HG02852 (cell line): ENCODE results near the gene ULK1.

Experiments
- ATAC-seq: cut with Tn5 transposase; IDR thresholded peaks from one replicate; pipeline ENCODE4 v1.9.1; 2021; ENCODE audit warnings: mild to moderate bottlenecking, moderate library complexity; ENCODE audit not compliant: unreplicated experiment

Gene ULK1

DNA sequence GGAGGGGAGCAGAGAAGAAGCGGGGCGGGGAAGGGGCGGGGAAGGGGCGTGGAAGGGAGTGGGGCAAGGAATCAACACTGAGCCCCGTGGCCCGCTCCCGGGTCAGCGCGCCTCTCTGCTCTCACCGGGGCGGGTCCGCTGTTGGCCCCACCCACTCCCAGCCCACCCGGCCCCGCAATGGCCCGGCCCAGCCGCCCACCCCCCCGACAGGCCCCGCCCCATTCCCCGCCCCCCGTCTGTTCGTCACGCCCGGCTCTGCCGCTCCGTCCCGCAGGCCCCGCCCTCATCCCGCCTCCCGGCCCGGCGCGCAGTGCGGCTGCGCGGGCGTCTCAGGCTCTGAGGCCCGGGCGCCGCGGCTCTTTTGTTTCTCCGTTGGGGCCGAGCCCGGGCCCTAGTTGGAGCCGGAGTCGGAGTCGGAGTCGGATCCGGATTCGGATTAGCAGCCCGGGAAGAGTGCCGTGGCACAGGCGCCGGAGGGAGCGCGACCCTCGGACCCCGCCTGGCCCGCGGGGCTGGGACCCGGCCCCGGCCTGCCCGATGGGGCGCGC is at the start of gene ULK1:
ULK1 (plus strand) TSS at position 310 of the 548 bp plus-strand sequence. CDS start 380 bp downstream, outside the sequence.
- peak; percentile 76 for ATAC-seq

DNA sequence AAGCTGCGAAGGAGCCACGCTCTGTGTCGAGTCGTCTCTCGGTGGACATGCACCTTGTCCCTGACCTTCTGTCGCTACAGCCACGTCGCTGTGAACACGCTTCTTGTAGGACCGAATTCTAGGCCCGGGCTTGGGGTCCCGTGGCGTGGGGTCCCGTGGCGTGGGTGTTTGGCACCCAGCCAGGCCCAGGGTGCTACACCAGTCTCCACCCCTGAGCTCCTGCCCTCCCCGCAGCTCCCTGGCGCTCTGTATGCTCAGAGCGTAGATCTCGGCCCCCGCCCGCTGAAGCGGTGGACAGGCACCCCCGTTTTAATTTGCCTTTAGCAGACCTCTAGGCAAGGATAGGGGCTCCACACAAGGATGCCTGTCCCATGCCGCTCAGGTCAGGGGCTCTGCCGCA is 49.8 kb upstream of the ULK1 start:
- no peak for ATAC-seq

DNA sequence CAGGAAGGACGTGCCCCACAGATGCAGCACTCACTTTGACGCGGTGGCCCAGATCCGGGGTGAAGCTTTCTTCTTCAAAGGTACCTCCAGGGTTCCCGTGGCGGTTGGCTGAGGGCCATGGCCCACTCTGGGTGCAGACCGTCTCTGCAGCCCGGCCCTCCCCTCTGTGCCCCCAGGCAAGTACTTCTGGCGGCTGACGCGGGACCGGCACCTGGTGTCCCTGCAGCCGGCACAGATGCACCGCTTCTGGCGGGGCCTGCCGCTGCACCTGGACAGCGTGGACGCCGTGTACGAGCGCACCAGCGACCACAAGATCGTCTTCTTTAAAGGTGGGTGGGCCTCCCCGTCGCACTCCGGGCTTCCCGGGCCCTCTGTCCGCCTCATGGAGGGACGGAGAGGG is 49.3 kb upstream of the ULK1 start:
- no peak for ATAC-seq

DNA sequence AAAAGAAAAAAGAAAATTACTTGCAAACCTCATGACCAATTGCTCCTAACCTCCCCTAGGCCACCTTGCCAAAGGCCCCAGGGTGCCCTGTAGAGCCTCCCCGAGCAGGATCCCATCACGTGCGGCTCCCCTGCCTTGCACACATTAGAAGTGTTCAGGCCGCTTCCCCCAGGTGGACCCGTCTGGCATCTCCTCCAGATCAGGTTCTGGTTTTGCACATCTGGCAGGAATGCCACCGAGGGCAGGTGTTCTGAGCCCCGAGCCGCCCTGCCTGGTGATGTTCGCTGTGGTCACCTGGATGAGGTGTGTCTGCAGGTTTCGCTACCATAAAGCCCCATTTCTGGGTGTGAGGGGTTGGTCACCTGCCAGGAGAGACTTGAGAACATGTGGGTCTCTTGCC is 47.0 kb upstream of the ULK1 start:
- ATAC-seq, result no peak

DNA sequence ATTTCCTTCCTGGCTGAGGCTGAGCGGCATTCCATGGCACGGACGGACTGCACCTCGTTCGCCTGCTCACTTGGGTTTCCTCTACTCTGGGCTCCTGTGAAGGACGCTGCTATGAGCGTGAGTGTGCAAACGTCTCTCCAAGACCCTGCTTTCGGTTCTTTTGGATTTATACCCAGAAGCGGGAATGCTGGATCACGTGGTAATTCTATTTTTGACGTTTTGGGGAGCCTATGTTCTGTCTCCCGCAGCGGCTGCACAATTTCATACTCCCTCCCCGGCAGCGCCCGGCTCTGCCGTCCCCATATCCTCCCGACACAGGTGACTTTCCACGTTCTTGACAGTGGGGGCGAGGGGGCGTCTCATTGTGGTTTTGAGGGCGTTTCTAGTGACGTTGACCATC is 45.7 kb upstream of the ULK1 start:
- no peak for ATAC-seq

DNA sequence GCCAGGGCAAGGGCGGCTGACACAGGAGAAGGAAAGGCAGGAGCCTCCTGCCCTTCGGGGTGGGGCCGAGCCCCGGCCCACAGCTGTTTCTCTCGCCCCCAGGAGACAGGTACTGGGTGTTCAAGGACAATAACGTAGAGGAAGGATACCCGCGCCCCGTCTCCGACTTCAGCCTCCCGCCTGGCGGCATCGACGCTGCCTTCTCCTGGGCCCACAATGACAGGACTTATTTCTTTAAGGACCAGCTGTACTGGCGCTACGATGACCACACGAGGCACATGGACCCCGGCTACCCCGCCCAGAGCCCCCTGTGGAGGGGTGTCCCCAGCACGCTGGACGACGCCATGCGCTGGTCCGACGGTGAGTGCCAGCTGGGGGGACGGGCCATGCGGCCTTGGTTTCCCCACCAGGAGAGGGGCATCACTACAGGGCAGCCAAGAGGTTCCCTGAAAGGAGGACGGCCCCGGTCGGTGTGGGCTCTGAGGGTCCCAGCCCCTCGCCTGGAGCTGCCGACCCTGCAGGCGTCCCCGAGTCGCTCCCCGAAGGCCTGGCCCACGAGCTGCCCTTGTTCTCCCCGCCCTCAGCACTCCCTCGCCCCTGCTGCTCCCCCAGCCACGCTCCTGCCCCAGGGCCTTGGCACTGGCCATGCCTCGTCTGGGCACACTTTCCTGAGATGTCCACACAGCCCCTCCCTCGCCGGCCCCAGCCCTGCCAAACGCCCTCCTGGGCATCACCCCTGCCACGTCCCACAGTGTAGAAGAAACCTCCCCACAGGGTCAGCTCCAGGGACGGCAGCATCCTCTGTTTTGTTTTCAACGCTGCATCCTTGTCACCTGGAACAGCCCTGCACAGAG is 44.5 kb upstream of the ULK1 start:
- no peak for ATAC-seq

DNA sequence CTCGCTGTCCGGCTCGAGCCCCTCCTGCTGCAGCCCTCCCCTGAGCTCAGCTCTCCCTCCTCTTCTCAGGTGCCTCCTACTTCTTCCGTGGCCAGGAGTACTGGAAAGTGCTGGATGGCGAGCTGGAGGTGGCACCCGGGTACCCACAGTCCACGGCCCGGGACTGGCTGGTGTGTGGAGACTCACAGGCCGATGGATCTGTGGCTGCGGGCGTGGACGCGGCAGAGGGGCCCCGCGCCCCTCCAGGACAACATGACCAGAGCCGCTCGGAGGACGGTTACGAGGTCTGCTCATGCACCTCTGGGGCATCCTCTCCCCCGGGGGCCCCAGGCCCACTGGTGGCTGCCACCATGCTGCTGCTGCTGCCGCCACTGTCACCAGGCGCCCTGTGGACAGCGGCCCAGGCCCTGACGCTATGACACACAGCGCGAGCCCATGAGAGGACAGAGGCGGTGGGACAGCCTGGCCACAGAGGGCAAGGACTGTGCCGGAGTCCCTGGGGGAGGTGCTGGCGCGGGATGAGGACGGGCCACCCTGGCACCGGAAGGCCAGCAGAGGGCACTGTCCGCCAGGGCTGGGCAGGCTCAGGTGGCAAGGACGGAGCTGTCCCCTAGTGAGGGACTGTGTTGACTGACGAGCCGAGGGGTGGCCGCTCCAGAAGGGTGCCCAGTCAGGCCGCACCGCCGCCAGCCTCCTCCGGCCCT is 43.4 kb upstream of the ULK1 start:
- no peak for ATAC-seq

DNA sequence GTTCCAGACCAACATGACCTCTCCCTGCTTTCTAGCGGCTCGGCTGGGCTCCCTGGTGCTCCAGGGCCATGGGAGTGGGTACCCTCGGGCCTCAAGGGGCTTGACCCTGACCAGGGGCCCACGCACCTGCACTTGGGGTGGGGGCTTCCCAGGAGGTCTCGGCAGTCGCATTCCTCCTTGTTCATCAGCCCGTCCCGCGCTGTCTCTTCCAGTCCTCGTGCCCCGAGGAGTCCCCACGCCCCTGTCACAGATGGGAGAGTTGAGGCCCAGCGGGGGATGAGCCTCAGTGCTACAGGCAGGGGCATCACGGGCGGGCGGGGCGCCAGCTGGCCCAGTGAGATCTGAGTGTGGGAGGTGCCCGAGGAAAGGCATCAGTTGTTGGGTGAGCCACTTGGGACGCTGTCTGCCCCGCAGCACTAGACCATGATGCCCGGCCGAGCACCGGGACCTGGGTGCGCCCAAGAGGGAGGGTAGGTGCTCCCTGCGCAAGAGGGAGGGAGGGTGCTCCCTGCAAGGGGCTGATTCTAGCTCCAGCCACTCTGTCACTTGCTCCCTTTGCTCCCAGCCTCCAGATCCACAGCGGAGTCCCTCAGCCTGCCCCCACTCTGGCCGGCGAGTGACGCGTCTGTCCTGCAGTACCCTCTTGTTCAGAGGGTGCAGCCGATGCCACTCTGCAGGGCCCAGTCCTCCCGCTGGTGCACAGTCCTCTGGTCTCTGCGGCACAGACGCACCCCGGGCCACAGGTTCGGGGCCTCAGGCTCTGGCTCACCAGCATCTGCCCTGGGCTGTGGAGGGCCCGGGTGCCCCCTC is 42.5 kb upstream of the ULK1 start:
- ATAC-seq, result no peak

DNA sequence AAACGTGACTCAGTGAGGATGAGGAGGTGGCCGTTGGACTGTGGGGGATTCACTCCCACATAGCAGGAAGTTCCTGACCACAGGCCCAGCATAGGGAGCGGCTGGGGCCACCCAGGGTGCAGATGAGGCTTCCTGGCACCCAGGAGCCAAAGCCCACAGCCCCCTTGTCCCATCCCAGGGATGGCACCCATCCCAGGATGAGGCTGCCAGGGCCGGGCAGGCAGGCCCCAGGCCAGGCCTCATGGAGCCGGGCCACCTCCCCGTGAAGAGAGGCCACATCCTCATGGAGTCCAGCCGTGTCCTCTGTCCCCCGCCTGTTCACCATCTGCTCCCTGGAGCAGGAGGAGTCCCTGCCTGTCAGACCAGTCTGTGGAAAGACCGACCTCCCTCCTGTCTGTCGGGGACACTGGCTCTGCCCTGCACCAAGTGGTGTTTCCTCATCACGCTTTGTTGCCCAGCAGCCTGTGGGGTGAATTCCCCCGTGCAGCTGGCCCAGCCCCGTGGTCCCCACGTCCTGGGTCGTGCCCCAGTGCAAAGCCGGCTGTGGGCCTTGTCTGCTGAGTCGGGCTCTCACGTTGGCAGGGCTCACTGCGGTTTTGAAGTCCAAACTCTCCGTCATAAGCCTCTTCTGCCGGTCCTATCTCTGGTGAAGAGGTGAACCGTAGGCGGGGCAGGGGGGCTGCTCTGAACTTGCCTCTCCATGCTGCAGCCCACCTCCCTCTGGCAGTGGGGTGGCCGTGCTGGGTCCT is 41.7 kb upstream of the ULK1 start:
- no peak for ATAC-seq

DNA sequence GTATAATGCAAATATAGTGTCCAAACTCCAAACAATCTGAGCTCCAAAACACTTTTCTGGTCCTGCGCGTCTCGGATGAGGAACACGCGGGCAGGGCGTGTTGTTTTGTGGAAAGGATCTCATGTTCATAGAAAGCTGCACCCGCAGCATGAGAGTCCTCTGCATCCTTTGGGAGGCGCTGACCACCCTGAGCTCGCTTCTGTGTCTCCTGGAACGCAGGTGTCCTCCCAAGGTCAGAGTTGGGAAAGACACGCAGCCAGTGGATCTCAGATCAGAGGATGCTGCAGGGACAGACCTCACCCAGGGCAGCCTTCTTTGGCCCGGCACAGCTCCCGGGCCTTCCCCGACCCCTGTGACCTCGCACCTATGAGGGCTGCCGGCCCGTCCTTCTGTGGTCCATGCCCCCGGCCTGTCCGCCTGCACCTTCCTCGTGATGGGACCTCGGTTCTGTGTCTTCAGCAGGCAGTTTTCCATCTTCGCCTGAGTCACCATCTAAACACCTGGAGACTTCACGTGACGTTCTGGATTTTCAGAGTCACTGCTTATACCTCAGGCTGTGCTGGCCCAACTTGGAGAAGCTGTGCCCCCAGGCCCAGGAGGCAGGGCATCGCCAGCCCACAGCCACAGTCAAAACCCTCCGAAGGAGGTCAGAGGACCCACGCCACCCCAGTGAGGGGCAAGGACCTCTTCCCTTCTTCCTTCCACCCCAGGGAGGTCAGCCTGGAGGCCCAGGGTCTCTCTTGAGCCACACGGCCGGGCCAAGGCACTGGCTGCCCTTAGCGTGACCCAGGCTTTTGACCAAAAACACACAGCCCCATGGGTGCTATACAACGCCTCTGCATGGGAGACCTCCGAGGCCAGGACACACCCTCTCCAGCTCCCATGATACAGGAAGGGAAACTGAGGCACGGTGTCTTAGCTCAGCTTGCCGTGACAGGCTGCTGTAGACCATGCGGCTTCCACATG is 40.3 kb upstream of the ULK1 start:
- ATAC-seq, result no peak

DNA sequence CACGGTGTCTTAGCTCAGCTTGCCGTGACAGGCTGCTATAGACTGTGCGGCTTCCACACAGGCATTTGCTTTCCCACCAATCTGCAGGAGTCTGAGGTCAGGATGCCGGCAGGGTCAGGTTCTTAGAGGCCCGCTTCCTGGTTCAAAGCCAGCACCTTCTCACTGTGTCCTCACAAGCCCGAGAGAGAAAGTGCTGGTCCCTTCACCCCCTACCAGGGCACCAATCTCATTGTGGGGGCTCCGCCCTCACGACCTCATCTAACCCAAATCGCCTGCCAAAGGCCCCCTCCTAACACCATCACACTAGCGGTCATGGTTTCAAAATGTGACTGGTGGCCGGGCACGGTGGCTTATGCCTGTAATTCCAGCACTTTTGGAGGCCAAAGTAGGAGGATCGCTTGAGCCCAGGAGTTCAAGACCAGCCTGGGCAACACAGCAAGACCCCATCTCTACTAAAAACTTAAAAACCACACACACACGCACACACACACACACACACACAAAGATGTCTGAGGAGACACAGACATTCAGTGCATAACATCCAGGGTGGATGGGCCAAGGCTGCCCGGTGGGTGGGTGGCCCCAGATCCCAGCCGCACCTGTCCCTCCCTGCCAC is 39.5 kb upstream of the ULK1 start:
- ATAC-seq, result no peak

DNA sequence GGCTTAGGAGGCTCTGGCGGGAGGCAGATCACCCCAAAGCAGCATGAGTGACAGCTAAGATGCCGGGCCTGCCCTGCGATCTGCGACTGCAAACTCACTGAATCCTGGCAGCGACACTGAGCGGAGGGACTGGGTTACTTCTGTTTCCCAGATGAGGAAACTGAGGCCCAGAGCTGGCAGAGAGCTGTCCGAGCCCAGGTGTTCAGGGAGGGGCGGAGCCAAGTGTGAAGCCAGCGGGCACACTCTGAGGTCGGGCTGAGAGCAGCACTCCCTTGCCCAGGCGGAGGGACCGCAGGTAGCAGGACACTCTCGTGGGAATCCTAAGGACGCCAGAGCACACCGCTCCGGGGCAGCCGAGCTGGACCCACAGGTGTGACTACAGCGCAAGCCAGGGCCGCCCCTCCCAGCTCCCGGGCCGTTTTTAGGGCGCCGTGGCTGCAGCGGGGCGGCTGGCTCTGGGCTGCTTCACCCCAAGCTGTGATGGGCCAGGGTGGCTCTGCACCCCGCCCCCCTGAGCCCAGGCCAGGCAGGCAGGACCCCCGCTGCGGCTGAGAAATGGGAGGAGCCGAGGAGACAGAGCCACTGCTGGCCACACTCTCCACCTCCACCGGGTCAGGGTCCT is 38.8 kb upstream of the ULK1 start:
- no peak for ATAC-seq

DNA sequence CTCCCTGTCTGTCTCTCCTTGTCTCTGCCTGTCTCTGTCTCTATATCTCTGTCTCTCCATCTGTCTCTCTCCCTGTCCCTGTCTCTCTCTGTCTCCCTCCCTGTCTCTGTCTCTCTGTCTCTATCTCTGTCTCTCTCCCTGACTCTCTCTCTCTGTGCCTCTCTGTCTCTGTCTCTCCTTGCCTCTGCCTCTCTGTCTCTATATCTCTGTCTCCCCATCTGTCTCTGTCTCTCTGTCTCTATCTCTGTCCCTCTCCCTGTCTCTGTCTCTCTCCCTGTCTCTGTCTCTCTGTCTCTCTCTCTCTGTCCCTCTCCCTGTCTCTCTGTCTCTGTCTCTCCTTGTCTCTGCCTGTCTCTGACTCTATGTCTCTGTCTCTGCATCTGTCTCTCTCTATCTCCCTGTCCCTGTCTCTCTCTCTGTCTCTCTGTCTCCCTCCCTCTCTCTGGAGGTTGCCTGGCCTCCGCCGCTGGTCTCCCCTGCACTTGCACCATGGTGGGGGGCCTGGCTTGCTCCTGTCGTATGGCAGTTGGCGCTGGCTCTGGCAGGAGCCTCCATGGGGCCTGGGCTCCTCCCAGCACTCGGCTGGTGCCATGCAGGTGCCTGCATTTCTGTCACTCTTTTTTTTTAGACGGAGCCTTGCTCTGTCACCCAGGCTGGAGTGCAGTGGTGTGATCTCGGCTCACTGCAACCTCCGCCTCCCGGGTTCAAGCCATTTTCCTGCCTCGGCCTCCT is 37.9 kb upstream of the ULK1 start:
- no peak for ATAC-seq

DNA sequence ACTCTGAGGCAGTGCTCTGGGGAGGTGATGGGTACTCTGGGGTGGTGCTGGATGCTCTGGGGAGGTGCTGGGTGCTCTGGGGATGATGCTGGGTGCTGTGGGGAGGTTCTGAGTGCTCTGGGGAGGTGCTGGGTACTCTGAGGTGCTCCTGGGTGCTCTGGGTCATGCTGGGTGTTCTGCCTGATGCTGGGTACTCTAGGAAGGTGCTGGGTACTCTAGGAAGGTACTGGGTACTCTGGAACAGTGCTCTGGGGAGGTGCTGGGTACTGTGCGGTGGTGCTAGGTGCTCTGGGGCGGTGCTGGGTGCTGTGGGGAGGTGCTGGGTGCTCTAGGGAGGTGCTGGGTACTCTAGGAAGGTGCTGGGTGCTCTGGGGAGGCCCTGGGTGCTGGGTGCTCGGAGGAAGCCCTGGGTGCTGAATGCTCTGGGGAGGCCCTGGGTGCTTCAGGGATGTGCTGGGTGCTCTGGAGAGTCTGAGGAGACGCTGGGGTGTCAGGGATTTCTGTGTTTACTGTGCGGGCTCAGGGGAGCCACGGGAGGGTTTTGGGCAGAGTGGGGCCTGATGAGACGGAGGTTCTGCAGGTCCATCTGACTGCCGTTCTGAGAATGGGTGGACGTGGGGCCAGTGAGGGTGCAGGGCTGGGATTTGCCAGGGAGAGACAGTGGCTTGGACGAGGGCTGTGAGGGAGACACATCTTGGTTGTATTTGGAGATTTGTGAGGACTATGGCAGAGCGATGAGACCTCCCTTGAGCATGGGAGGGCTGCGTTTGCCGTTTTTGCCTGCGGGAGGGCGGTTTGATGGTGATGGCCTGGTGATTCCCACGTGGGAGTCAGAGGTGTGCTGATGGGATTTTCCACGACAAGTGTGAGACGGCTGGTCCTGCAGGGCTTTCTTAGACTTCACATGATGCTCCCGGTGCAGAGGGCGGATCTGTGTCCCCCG is 36.2 kb upstream of the ULK1 start:
- no peak for ATAC-seq

DNA sequence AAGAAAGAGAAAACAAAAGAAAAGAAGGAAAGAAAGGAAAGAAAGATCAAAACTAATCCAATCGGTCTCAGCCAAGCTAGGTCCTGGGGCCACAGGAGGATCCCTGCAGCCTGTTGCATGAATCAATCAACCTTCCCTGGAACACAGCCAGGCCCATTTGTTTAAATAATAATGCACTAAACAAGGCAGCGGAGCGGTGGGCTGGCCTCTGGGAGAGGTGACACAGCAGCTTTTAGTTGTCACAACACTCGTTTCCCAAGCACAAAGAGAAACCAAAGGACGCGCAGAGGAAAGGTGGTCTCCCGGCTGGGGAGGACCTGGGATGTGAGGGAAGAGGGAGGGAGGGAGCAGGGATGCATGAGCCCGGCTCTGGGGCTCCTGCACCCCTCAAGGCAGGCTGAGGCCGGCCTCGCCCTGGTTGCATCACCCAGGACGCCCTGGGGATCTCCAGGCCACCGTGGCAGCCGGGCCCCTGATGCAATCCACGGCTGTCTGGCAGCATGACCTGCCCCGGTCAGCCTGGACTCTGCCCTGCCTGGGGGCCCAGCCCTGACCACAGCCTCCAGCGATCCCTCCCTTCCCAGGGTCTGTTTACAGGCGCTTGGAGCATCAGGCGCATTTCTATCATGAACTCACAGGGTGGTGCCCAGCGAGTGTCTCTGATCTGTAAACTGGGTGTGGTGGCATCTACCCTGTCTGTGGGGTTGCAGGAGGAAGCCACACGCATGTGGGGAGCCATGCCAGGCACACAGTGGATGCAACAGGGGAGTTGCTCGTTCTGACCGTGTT is 33.8 kb upstream of the ULK1 start:
- no peak for ATAC-seq
